ENCODE data around the gene SCYL3. TPM values are rescaled to one million over a fixed set of nuclear protein-coding genes. Genes with fewer than 3 reads are reported as not detected.
A peak's percentile ranks its signal among the peaks of the same experiment; 100 is the strongest.
"Not testable (repeated sequence)": the region's sequence is repeated elsewhere in the genome, so short reads cannot be mapped to it uniquely, and the experiment has no call there.

Gene SCYL3
- total and polyA plus RNA-seq, 7 experiments from 2014 or later = 9.5 to 22.7 (median 17.3) TPM

DNA sequence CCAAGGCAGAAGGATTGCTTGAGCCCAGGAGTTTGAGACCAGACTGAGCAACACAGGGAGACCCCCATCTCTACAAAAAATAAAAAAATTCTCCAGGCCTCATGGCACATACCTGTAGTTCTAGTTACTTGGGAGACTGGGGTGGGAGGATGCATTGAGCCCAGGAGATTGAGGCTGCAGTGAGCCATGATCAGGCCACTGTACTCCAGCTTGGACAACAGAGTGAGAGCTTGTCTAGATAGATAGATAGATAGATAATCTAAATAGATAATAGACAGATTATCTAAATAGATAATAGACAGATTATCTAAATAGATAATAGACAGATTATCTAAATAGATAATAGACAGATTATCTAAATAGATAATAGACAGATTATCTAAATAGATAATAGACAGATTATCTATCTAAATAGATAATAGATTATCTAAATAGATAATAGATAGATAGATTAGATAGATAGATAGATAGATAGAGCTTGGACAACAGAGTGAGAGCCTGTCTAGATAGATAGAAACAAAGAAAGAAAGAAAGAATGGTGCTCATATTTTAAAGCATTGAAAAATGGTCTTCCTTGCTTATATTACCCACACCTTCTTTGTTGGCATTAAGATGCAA, 82.2 kb downstream of the SCYL3 start:
- Mint-ChIP-seq H3K4me1 (peaks cover 0 to 16% (median 0%) of the 10 kb centered on the region in 7 donors), H3K36me3 (peaks cover 4 to 26% (median 10%) of the 10 kb centered on the region in 5 donors)
- H3K27ac ChIP-seq (ENCODE audit: low read depth, low read length); DNase-seq; H3K9me3 Mint-ChIP-seq; H3K27me3 Mint-ChIP-seq; ATAC-seq; H3K4me3 Mint-ChIP-seq; H3K4me1 ChIP-seq (ENCODE audit: control insufficient read depth in 2 of 2, insufficient read depth in 2 of 2, low read length in 2 of 2); H3K9me3 ChIP-seq (ENCODE audit: control insufficient read depth in 2 of 3, low read length in 3 of 3); H3K4me3 ChIP-seq (ENCODE audit: low read length); POLR2A ChIA-PET; H3K27ac Mint-ChIP-seq; H3K27me3 ChIP-seq (ENCODE audit: control insufficient read depth in 2 of 2, insufficient read depth in 2 of 2, low read length in 2 of 2); intact Hi-C loops (cut with micrococcal nuclease); H3K36me3 ChIP-seq (ENCODE audit: control insufficient read depth in 2 of 3, insufficient read depth in 3 of 3, low read length in 3 of 3): not testable (repeated sequence)
- CTCF ChIA-PET = interaction anchor here (0.7 to 6.8 kb wide), 2 partner anchors 105 to 261 kb away, joined by 3 to 70 read pairs; no protein-coding TSS in a partner anchor

- H3K4me3 Mint-ChIP-seq = no peak overlapping the region
- ChIA-PET CTCF (interaction anchor here (0.7 to 6.8 kb wide), 9 partner anchors 16 to 259 kb away, joined by 3 to 70 read pairs (median 5); partner anchors contain the start of gene F5), POLR2A (interaction anchor here (1.1 kb wide), 1 partner anchor 15 kb away, joined by 4 read pairs; the partner anchor contains the start of gene METTL18)
- H3K27ac ChIP-seq (ENCODE audit: low read depth, low read length) = no peak overlapping the region
- intact Hi-C loops (cut with micrococcal nuclease) = loop anchor here (1.0 to 5.0 kb wide), 6 partner anchors 97 to 1207 kb away; partner anchors contain the start of gene F5 (in 1 of the 2)
- H3K4me1 Mint-ChIP-seq = peaks cover 0 to 16% (median 0%) of the 10 kb centered on the region in 7 donors
- H3K4me3 ChIP-seq (ENCODE audit: low read length) = no peak overlapping the region
- H3K36me3 Mint-ChIP-seq = peaks cover 4 to 18% (median 11%) of the 10 kb centered on the region in 5 donors
- H3K9me3 Mint-ChIP-seq = peaks cover 0 to 4% (median 0%) of the 10 kb centered on the region in 11 donors
- H3K27me3 Mint-ChIP-seq = no peaks in the 10 kb centered on the region
- no peaks in the 10 kb centered on the region for H3K36me3 ChIP-seq (ENCODE audit: control insufficient read depth in 2 of 3, insufficient read depth in 3 of 3, low read length in 3 of 3)
- no peak overlapping the region for H3K27ac Mint-ChIP-seq
- H3K4me1 ChIP-seq (ENCODE audit: control insufficient read depth in 2 of 2, insufficient read depth in 2 of 2, low read length in 2 of 2) = no peaks in the 10 kb centered on the region
- DNase-seq (peak in 6 of 9 donors; percentile 3 to 44 (median 33)), ATAC-seq (peak; percentile 65)
- no peaks in the 10 kb centered on the region for H3K9me3 ChIP-seq (ENCODE audit: control insufficient read depth in 2 of 3, low read length in 3 of 3)
- H3K27me3 ChIP-seq (ENCODE audit: control insufficient read depth in 2 of 2, insufficient read depth in 2 of 2, low read length in 2 of 2) = no peaks in the 10 kb centered on the region
Measured at GRCh38 chr1:169809370-169810095, 84.2 kb downstream of the SCYL3 start.

- CTCF ChIA-PET = no interaction called here
- no peaks in the 10 kb centered on the region for H3K9me3 Mint-ChIP-seq
Measured at GRCh38 chr1:169804941-169805340, 88.8 kb downstream of the SCYL3 start.

DNA sequence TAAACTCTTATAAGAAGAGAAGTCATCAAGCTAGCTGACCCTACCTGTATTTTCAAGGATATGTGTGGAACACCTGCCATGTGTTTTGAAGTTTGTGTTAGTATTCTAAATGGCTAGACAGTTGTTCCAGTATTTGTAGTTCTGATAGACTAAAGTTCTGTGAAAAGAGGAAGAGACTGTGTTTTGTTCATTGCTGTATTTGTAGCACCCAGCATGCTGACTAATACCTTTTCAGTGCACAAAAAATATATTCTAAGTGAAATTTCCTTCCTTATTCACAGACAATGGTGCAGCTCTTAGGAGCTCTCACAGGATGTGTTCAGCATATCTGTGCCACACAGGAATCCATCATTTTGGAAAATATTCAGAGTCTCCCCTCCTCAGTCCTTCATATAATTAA, 90.8 kb downstream of the SCYL3 start:
- ATAC-seq (no peak), DNase-seq (no peak)
- H3K27me3 ChIP-seq (ENCODE audit: control insufficient read depth in 2 of 2, insufficient read depth in 2 of 2, low read length in 2 of 2) = no peaks in the 10 kb centered on the region
- Mint-ChIP-seq H3K36me3 (peaks cover 0 to 12% (median 7%) of the 10 kb centered on the region in 5 donors), H3K4me3 (no peak overlapping the region), H3K27ac (no peak overlapping the region), H3K9me3 (no peaks in the 10 kb centered on the region), H3K4me1 (peaks cover 0 to 27% (median 0%) of the 10 kb centered on the region in 7 donors), H3K27me3 (no peaks in the 10 kb centered on the region)
- no peaks in the 10 kb centered on the region for H3K36me3 ChIP-seq (ENCODE audit: control insufficient read depth in 2 of 3, insufficient read depth in 3 of 3, low read length in 3 of 3)
- ChIA-PET CTCF (interaction anchor here (1.2 kb wide), 1 partner anchor 91 kb away, joined by 3 read pairs; no protein-coding TSS in a partner anchor), POLR2A (no interaction called here)
- no peak overlapping the region for H3K27ac ChIP-seq (ENCODE audit: low read depth, low read length)
- intact Hi-C loops (cut with micrococcal nuclease) = no loop called here
- no peaks in the 10 kb centered on the region for H3K9me3 ChIP-seq (ENCODE audit: control insufficient read depth in 2 of 3, low read length in 3 of 3)
- H3K4me1 ChIP-seq (ENCODE audit: control insufficient read depth in 2 of 2, insufficient read depth in 2 of 2, low read length in 2 of 2) = no peaks in the 10 kb centered on the region
- H3K4me3 ChIP-seq (ENCODE audit: low read length) = no peak overlapping the region

More at GRCh38 chr1:169804941-169805340, 88.8 kb downstream of the SCYL3 start:
- intact Hi-C loops (cut with micrococcal nuclease) = loop anchor here in 1 of 2 donors (5.0 kb wide), 1 partner anchor 1203 kb away; no protein-coding TSS in a partner anchor
- Histone ChIP-seq H3K36me3 (ENCODE audit: control insufficient read depth in 2 of 3, insufficient read depth in 3 of 3, low read length in 3 of 3) (no peaks in the 10 kb centered on the region), H3K27ac (ENCODE audit: low read depth, low read length) (no peak overlapping the region), H3K4me3 (ENCODE audit: low read length) (no peak overlapping the region), H3K9me3 (ENCODE audit: control insufficient read depth in 2 of 3, low read length in 3 of 3) (no peaks in the 10 kb centered on the region), H3K27me3 (ENCODE audit: control insufficient read depth in 2 of 2, insufficient read depth in 2 of 2, low read length in 2 of 2) (no peaks in the 10 kb centered on the region), H3K4me1 (ENCODE audit: control insufficient read depth in 2 of 2, insufficient read depth in 2 of 2, low read length in 2 of 2) (no peaks in the 10 kb centered on the region)
- POLR2A ChIA-PET = no interaction called here
- H3K27ac Mint-ChIP-seq = no peak overlapping the region
- no peaks in the 10 kb centered on the region for H3K27me3 Mint-ChIP-seq
- H3K36me3 Mint-ChIP-seq = peaks cover 0 to 10% (median 7%) of the 10 kb centered on the region in 5 donors
- H3K4me1 Mint-ChIP-seq = peaks cover 0 to 20% (median 0%) of the 10 kb centered on the region in 7 donors
- H3K4me3 Mint-ChIP-seq = no peak overlapping the region
- no peak for DNase-seq
- ATAC-seq = no peak

Other genes with a start within 250 kb of the SCYL3 start
- 100 to 1,000 TPM; 303 to 633 (median 519) TPM for gene SELL, start 182.3 kb downstream of the SCYL3 start, total RNA-seq
- 1,000 to 10,000 TPM; 2,291 to 2,521 TPM for gene SELL, start 182.3 kb downstream of the SCYL3 start, polyA plus RNA-seq
- not detected for gene SELE, start 159.8 kb downstream of the SCYL3 start, total RNA-seq
- not detected for gene SELE, start 159.8 kb downstream of the SCYL3 start, polyA plus RNA-seq
- 10 to 100 TPM in 3 of 5 experiments, 1 to 10 TPM in 2; 4.9 to 21.1 (median 13.4) TPM for gene METTL18, start 99.0 kb downstream of the SCYL3 start, total RNA-seq
- 10 to 100 TPM; 22.2 to 29.5 TPM for gene METTL18, start 99.0 kb downstream of the SCYL3 start, polyA plus RNA-seq
- 10 to 100 TPM; 12.8 to 23.8 (median 20.1) TPM for gene KIFAP3, start 180.8 kb upstream of the SCYL3 start, total RNA-seq
- 10 to 100 TPM in 1 of 2 donors, 1 to 10 TPM in 1; 8.9 to 15.1 TPM for gene KIFAP3, start 180.8 kb upstream of the SCYL3 start, polyA plus RNA-seq